Measurements from ENCODE around the gene IL1RAPL1.

IL1RAPL1 gene

GRCh38 chrX:29826742-29827141 lies 1239.5 kb downstream of the IL1RAPL1 start:
- no peak overlapping the region for H3K4me3 ChIP-seq (ENCODE audit: low read depth in 1 of 2, low read length in 1 of 2)
- no peaks in the 10 kb centered on the region for H3K9me3 ChIP-seq
- H3K4me1 ChIP-seq (ENCODE audit: control insufficient read depth in 1 of 2, insufficient read depth in 1 of 2, low read depth in 1 of 2, low read length in 1 of 2), result no peaks in the 10 kb centered on the region
- H3K27me3 ChIP-seq, result no peaks in the 10 kb centered on the region
- no peak overlapping the region for H3K27ac ChIP-seq
- TF ChIP-seq CTCF (IDR thresholded peaks at IDR 0.05), result no peak
- H3K36me3 ChIP-seq, result no peaks in the 10 kb centered on the region

- Histone ChIP-seq H3K36me3 (no peaks in the 10 kb centered on the region), H3K27ac (no peak overlapping the region), H3K9me3 (no peaks in the 10 kb centered on the region), H3K4me3 (ENCODE audit: low read depth in 1 of 2, low read length in 1 of 2) (no peak overlapping the region), H3K4me1 (ENCODE audit: control insufficient read depth in 1 of 2, insufficient read depth in 1 of 2, low read depth in 1 of 2, low read length in 1 of 2) (no peaks in the 10 kb centered on the region), H3K27me3 (no peaks in the 10 kb centered on the region)
- no peak for TF ChIP-seq CTCF (IDR thresholded peaks at IDR 0.05)
These were observed 1247.1 kb downstream of the IL1RAPL1 start for GRCh38 chrX:29834311-29834710.

GRCh38 chrX:29834764-29835163 lies 1247.5 kb downstream of the IL1RAPL1 start:
- no peaks in the 10 kb centered on the region for H3K4me1 ChIP-seq (ENCODE audit: control insufficient read depth in 1 of 2, insufficient read depth in 1 of 2, low read depth in 1 of 2, low read length in 1 of 2)
- H3K4me3 ChIP-seq (ENCODE audit: low read depth in 1 of 2, low read length in 1 of 2), result no peak overlapping the region
- no peaks in the 10 kb centered on the region for H3K36me3 ChIP-seq
- no peaks in the 10 kb centered on the region for H3K9me3 ChIP-seq
- H3K27ac ChIP-seq, result no peak overlapping the region
- no peak for TF ChIP-seq CTCF (IDR thresholded peaks at IDR 0.05)
- no peaks in the 10 kb centered on the region for H3K27me3 ChIP-seq

GRCh38 chrX:29841750-29842149 lies 1254.5 kb downstream of the IL1RAPL1 start:
- Histone ChIP-seq H3K27me3 (no peaks in the 10 kb centered on the region), H3K9me3 (no peaks in the 10 kb centered on the region), H3K27ac (no peak overlapping the region), H3K4me3 (ENCODE audit: low read depth in 1 of 2, low read length in 1 of 2) (no peak overlapping the region), H3K4me1 (ENCODE audit: control insufficient read depth in 1 of 2, insufficient read depth in 1 of 2, low read depth in 1 of 2, low read length in 1 of 2) (no peaks in the 10 kb centered on the region), H3K36me3 (no peaks in the 10 kb centered on the region)
- no peak for TF ChIP-seq CTCF (IDR thresholded peaks at IDR 0.05)

GRCh38 chrX:29842552-29842951 lies 1255.3 kb downstream of the IL1RAPL1 start:
- no peaks in the 10 kb centered on the region for H3K4me1 ChIP-seq (ENCODE audit: control insufficient read depth in 1 of 2, insufficient read depth in 1 of 2, low read depth in 1 of 2, low read length in 1 of 2)
- no peak overlapping the region for H3K27ac ChIP-seq
- H3K4me3 ChIP-seq (ENCODE audit: low read depth in 1 of 2, low read length in 1 of 2), result no peak overlapping the region
- H3K27me3 ChIP-seq, result no peaks in the 10 kb centered on the region
- H3K9me3 ChIP-seq, result no peaks in the 10 kb centered on the region
- no peaks in the 10 kb centered on the region for H3K36me3 ChIP-seq
- TF ChIP-seq CTCF (IDR thresholded peaks at IDR 0.05), result no peak

Measured in neutrophil (primary cell).